ENCODE data around the gene TFIP11.

Gene TFIP11

GRCh38 chr22:26550498-26551033 is 38.3 kb upstream of the TFIP11 start:
- no peaks in the 10 kb centered on the region for H3K27me3 ChIP-seq (ENCODE audit: control insufficient read depth, insufficient read depth, low read length)
- H3K9me3 ChIP-seq (replicated peaks; ENCODE audit: low read length), result no peaks in the 10 kb centered on the region
- peak overlapping the region; percentile 66 for H3K9ac ChIP-seq (ENCODE audit: low read depth, low read length)
- H3K4me3 ChIP-seq (ENCODE audit: low read length), result peak overlapping the region; percentile 13
- peak overlapping the region; percentile 44 for H3K4me2 ChIP-seq (ENCODE audit: low read length)
- peaks cover 40% of the 10 kb centered on the region for H3K4me1 ChIP-seq (ENCODE audit: control insufficient read depth, insufficient read depth, low read length)
- H3K36me3 ChIP-seq (ENCODE audit: insufficient read depth, low read length), result peaks cover 3% of the 10 kb centered on the region

GRCh38 chr22:26549902-26550497 is 37.7 kb upstream of the TFIP11 start:
- Histone ChIP-seq H3K9ac (ENCODE audit: low read depth, low read length) (peak overlapping the region; percentile 46), H3K36me3 (ENCODE audit: insufficient read depth, low read length) (peaks cover 3% of the 10 kb centered on the region), H3K4me1 (ENCODE audit: control insufficient read depth, insufficient read depth, low read length) (peaks cover 40% of the 10 kb centered on the region), H3K27me3 (ENCODE audit: control insufficient read depth, insufficient read depth, low read length) (no peaks in the 10 kb centered on the region), H3K9me3 (replicated peaks; ENCODE audit: low read length) (no peaks in the 10 kb centered on the region), H3K4me3 (ENCODE audit: low read length) (peak overlapping the region; percentile 13), H3K4me2 (ENCODE audit: low read length) (peak overlapping the region; percentile 44)

- H3K36me3 ChIP-seq (ENCODE audit: insufficient read depth, low read length), result peaks cover 3% of the 10 kb centered on the region
- H3K4me2 ChIP-seq (ENCODE audit: low read length), result no peak overlapping the region
- no peak overlapping the region for H3K4me3 ChIP-seq (ENCODE audit: low read length)
- H3K27me3 ChIP-seq (ENCODE audit: control insufficient read depth, insufficient read depth, low read length), result no peaks in the 10 kb centered on the region
- H3K9me3 ChIP-seq (replicated peaks; ENCODE audit: low read length), result no peaks in the 10 kb centered on the region
- peaks cover 37% of the 10 kb centered on the region for H3K4me1 ChIP-seq (ENCODE audit: control insufficient read depth, insufficient read depth, low read length)
- H3K9ac ChIP-seq (ENCODE audit: low read depth, low read length), result no peak overlapping the region
Measured at GRCh38 chr22:26548984-26549383, 36.7 kb upstream of the TFIP11 start.

GRCh38 chr22:26548303-26548702 is 36.0 kb upstream of the TFIP11 start:
- Histone ChIP-seq H3K4me1 (ENCODE audit: control insufficient read depth, insufficient read depth, low read length) (peaks cover 30% of the 10 kb centered on the region), H3K4me2 (ENCODE audit: low read length) (no peak overlapping the region), H3K4me3 (ENCODE audit: low read length) (no peak overlapping the region), H3K27me3 (ENCODE audit: control insufficient read depth, insufficient read depth, low read length) (no peaks in the 10 kb centered on the region), H3K9me3 (replicated peaks; ENCODE audit: low read length) (no peaks in the 10 kb centered on the region), H3K36me3 (ENCODE audit: insufficient read depth, low read length) (peaks cover 3% of the 10 kb centered on the region), H3K9ac (ENCODE audit: low read depth, low read length) (no peak overlapping the region)

- H3K27me3 ChIP-seq (ENCODE audit: control insufficient read depth, insufficient read depth, low read length), result no peaks in the 10 kb centered on the region
- H3K4me2 ChIP-seq (ENCODE audit: low read length), result no peak overlapping the region
- no peak overlapping the region for H3K9ac ChIP-seq (ENCODE audit: low read depth, low read length)
- peaks cover 27% of the 10 kb centered on the region for H3K4me1 ChIP-seq (ENCODE audit: control insufficient read depth, insufficient read depth, low read length)
- no peak overlapping the region for H3K4me3 ChIP-seq (ENCODE audit: low read length)
- peaks cover 3% of the 10 kb centered on the region for H3K36me3 ChIP-seq (ENCODE audit: insufficient read depth, low read length)
- no peaks in the 10 kb centered on the region for H3K9me3 ChIP-seq (replicated peaks; ENCODE audit: low read length)
Measured at GRCh38 chr22:26547837-26548236, 35.6 kb upstream of the TFIP11 start.

GRCh38 chr22:26547426-26547825 is 35.2 kb upstream of the TFIP11 start:
- Histone ChIP-seq H3K9ac (ENCODE audit: low read depth, low read length) (no peak overlapping the region), H3K4me3 (ENCODE audit: low read length) (no peak overlapping the region), H3K27me3 (ENCODE audit: control insufficient read depth, insufficient read depth, low read length) (no peaks in the 10 kb centered on the region), H3K36me3 (ENCODE audit: insufficient read depth, low read length) (peaks cover 3% of the 10 kb centered on the region), H3K4me1 (ENCODE audit: control insufficient read depth, insufficient read depth, low read length) (peaks cover 22% of the 10 kb centered on the region), H3K9me3 (replicated peaks; ENCODE audit: low read length) (no peaks in the 10 kb centered on the region), H3K4me2 (ENCODE audit: low read length) (no peak overlapping the region)

GRCh38 chr22:26546282-26546681 is 34.0 kb upstream of the TFIP11 start:
- H3K36me3 ChIP-seq (ENCODE audit: insufficient read depth, low read length), result peaks cover 3% of the 10 kb centered on the region
- H3K4me1 ChIP-seq (ENCODE audit: control insufficient read depth, insufficient read depth, low read length), result peaks cover 14% of the 10 kb centered on the region

GRCh38 chr22:26545827-26546226 is 33.6 kb upstream of the TFIP11 start:
- Histone ChIP-seq H3K9me3 (replicated peaks; ENCODE audit: low read length) (no peaks in the 10 kb centered on the region), H3K4me1 (ENCODE audit: control insufficient read depth, insufficient read depth, low read length) (peaks cover 10% of the 10 kb centered on the region), H3K27me3 (ENCODE audit: control insufficient read depth, insufficient read depth, low read length) (no peaks in the 10 kb centered on the region), H3K9ac (ENCODE audit: low read depth, low read length) (no peak overlapping the region), H3K4me3 (ENCODE audit: low read length) (no peak overlapping the region), H3K36me3 (ENCODE audit: insufficient read depth, low read length) (peaks cover 5% of the 10 kb centered on the region), H3K4me2 (ENCODE audit: low read length) (no peak overlapping the region)

More at GRCh38 chr22:26546282-26546681, 34.0 kb upstream of the TFIP11 start:
- Histone ChIP-seq H3K27me3 (ENCODE audit: control insufficient read depth, insufficient read depth, low read length) (no peaks in the 10 kb centered on the region), H3K9me3 (replicated peaks; ENCODE audit: low read length) (no peaks in the 10 kb centered on the region), H3K4me2 (ENCODE audit: low read length) (no peak overlapping the region), H3K9ac (ENCODE audit: low read depth, low read length) (no peak overlapping the region), H3K4me3 (ENCODE audit: low read length) (no peak overlapping the region)

- Histone ChIP-seq H3K9me3 (replicated peaks; ENCODE audit: low read length) (no peaks in the 10 kb centered on the region), H3K4me1 (ENCODE audit: control insufficient read depth, insufficient read depth, low read length) (peaks cover 5% of the 10 kb centered on the region), H3K27me3 (ENCODE audit: control insufficient read depth, insufficient read depth, low read length) (no peaks in the 10 kb centered on the region), H3K36me3 (ENCODE audit: insufficient read depth, low read length) (peaks cover 8% of the 10 kb centered on the region), H3K4me3 (ENCODE audit: low read length) (no peak overlapping the region), H3K9ac (ENCODE audit: low read depth, low read length) (no peak overlapping the region), H3K4me2 (ENCODE audit: low read length) (no peak overlapping the region)
Measured at GRCh38 chr22:26545385-26545784, 33.1 kb upstream of the TFIP11 start.

- Histone ChIP-seq H3K4me2 (ENCODE audit: low read length) (no peak overlapping the region), H3K9me3 (replicated peaks; ENCODE audit: low read length) (no peaks in the 10 kb centered on the region), H3K4me3 (ENCODE audit: low read length) (no peak overlapping the region), H3K27me3 (ENCODE audit: control insufficient read depth, insufficient read depth, low read length) (no peaks in the 10 kb centered on the region), H3K4me1 (ENCODE audit: control insufficient read depth, insufficient read depth, low read length) (no peaks in the 10 kb centered on the region), H3K9ac (ENCODE audit: low read depth, low read length) (no peak overlapping the region), H3K36me3 (ENCODE audit: insufficient read depth, low read length) (peaks cover 8% of the 10 kb centered on the region)
Measured at GRCh38 chr22:26544489-26544888, 32.2 kb upstream of the TFIP11 start.

GRCh38 chr22:26542831-26543230 is 30.6 kb upstream of the TFIP11 start:
- no peaks in the 10 kb centered on the region for H3K4me1 ChIP-seq (ENCODE audit: control insufficient read depth, insufficient read depth, low read length)
- H3K36me3 ChIP-seq (ENCODE audit: insufficient read depth, low read length), result peaks cover 8% of the 10 kb centered on the region
- H3K4me3 ChIP-seq (ENCODE audit: low read length), result no peak overlapping the region

GRCh38 chr22:26541167-26541819 is 29.0 kb upstream of the TFIP11 start:
- H3K4me1 ChIP-seq (ENCODE audit: control insufficient read depth, insufficient read depth, low read length), result no peaks in the 10 kb centered on the region
- no peak overlapping the region for H3K4me2 ChIP-seq (ENCODE audit: low read length)
- no peak overlapping the region for H3K9ac ChIP-seq (ENCODE audit: low read depth, low read length)
- no peaks in the 10 kb centered on the region for H3K9me3 ChIP-seq (replicated peaks; ENCODE audit: low read length)
- H3K27me3 ChIP-seq (ENCODE audit: control insufficient read depth, insufficient read depth, low read length), result no peaks in the 10 kb centered on the region
- H3K4me3 ChIP-seq (ENCODE audit: low read length), result no peak overlapping the region
- H3K36me3 ChIP-seq (ENCODE audit: insufficient read depth, low read length), result peaks cover 5% of the 10 kb centered on the region

More at GRCh38 chr22:26542831-26543230, 30.6 kb upstream of the TFIP11 start:
- H3K9me3 ChIP-seq (replicated peaks; ENCODE audit: low read length), result no peaks in the 10 kb centered on the region
- H3K4me2 ChIP-seq (ENCODE audit: low read length), result no peak overlapping the region
- H3K9ac ChIP-seq (ENCODE audit: low read depth, low read length), result no peak overlapping the region
- H3K27me3 ChIP-seq (ENCODE audit: control insufficient read depth, insufficient read depth, low read length), result no peaks in the 10 kb centered on the region

All from skeletal muscle satellite cell (primary cell).